ENCODE measurements around the gene ITGBL1. TPM values are rescaled to one million over a fixed set of nuclear protein-coding genes. Genes with fewer than 3 reads are reported as not detected.

ITGBL1 gene
- total RNA-seq, 1 donor = 398 TPM

GRCh38 chr13:101488734-101489133 is 36.3 kb downstream of the ITGBL1 start:
- DNase-seq (ENCODE audit: insufficient read length, low spot score, missing footprints) = no peak
- Histone ChIP-seq H3K4me2 (ENCODE audit: insufficient read depth, low read length) (no peak overlapping the region), H3K4me3 (ENCODE audit: insufficient read depth, low read length) (no peak overlapping the region), H3K9me3 (ENCODE audit: low read depth, low read length) (no peaks in the 10 kb centered on the region), H3K27me3 (ENCODE audit: insufficient read depth, low read length) (no peaks in the 10 kb centered on the region), H4K20me1 (ENCODE audit: insufficient read depth, low read length) (peaks cover 20% of the 10 kb centered on the region), H3K4me1 (ENCODE audit: insufficient read depth, low read length) (peaks cover 20% of the 10 kb centered on the region), H3K27ac (ENCODE audit: low read depth, low read length) (peak overlapping the region; percentile 68), H3K79me2 (ENCODE audit: insufficient read depth, low read length) (peaks cover 86% of the 10 kb centered on the region), H2AFZ (ENCODE audit: low read length) (no peak overlapping the region), H3K36me3 (ENCODE audit: insufficient read depth, low read length) (no peaks in the 10 kb centered on the region)
- no peak for TF ChIP-seq CTCF (IDR thresholded peaks at IDR 0.05; ENCODE audit: extremely low read depth, low read depth, low read length)

- Histone ChIP-seq H4K20me1 (ENCODE audit: insufficient read depth, low read length) (peaks cover 20% of the 10 kb centered on the region), H3K36me3 (ENCODE audit: insufficient read depth, low read length) (no peaks in the 10 kb centered on the region), H3K4me3 (ENCODE audit: insufficient read depth, low read length) (no peak overlapping the region), H3K4me2 (ENCODE audit: insufficient read depth, low read length) (peak overlapping the region; percentile 12), H3K9me3 (ENCODE audit: low read depth, low read length) (no peaks in the 10 kb centered on the region), H3K79me2 (ENCODE audit: insufficient read depth, low read length) (peaks cover 95% of the 10 kb centered on the region), H3K4me1 (ENCODE audit: insufficient read depth, low read length) (peaks cover 20% of the 10 kb centered on the region), H3K27me3 (ENCODE audit: insufficient read depth, low read length) (no peaks in the 10 kb centered on the region), H3K27ac (ENCODE audit: low read depth, low read length) (peak overlapping the region; percentile 68), H2AFZ (ENCODE audit: low read length) (no peak overlapping the region)
- no peak for DNase-seq (ENCODE audit: insufficient read length, low spot score, missing footprints)
- no peak for TF ChIP-seq CTCF (IDR thresholded peaks at IDR 0.05; ENCODE audit: extremely low read depth, low read depth, low read length)
These were observed 37.3 kb downstream of the ITGBL1 start for GRCh38 chr13:101489643-101490405.

- DNase-seq (ENCODE audit: insufficient read length, low spot score, missing footprints) = no peak
- Histone ChIP-seq H3K36me3 (ENCODE audit: insufficient read depth, low read length) (no peaks in the 10 kb centered on the region), H3K4me3 (ENCODE audit: insufficient read depth, low read length) (no peak overlapping the region), H3K79me2 (ENCODE audit: insufficient read depth, low read length) (peaks cover 96% of the 10 kb centered on the region), H2AFZ (ENCODE audit: low read length) (no peak overlapping the region), H3K4me2 (ENCODE audit: insufficient read depth, low read length) (peak overlapping the region; percentile 12), H4K20me1 (ENCODE audit: insufficient read depth, low read length) (peaks cover 20% of the 10 kb centered on the region), H3K27me3 (ENCODE audit: insufficient read depth, low read length) (no peaks in the 10 kb centered on the region), H3K4me1 (ENCODE audit: insufficient read depth, low read length) (peaks cover 20% of the 10 kb centered on the region), H3K27ac (ENCODE audit: low read depth, low read length) (peak overlapping the region; percentile 68), H3K9me3 (ENCODE audit: low read depth, low read length) (no peaks in the 10 kb centered on the region)
- TF ChIP-seq CTCF (IDR thresholded peaks at IDR 0.05; ENCODE audit: extremely low read depth, low read depth, low read length) = no peak
These were observed 38.0 kb downstream of the ITGBL1 start for GRCh38 chr13:101490406-101491015.

GRCh38 chr13:101492251-101492910 is 39.9 kb downstream of the ITGBL1 start:
- TF ChIP-seq CTCF (IDR thresholded peaks at IDR 0.05; ENCODE audit: extremely low read depth, low read depth, low read length) = no peak
- no peaks in the 10 kb centered on the region for H3K27me3 ChIP-seq (ENCODE audit: insufficient read depth, low read length)
- H3K4me3 ChIP-seq (ENCODE audit: insufficient read depth, low read length) = peak overlapping the region; percentile 18
- DNase-seq (ENCODE audit: insufficient read length, low spot score, missing footprints) = no peak
- peaks cover 16% of the 10 kb centered on the region for H4K20me1 ChIP-seq (ENCODE audit: insufficient read depth, low read length)
- H3K9me3 ChIP-seq (ENCODE audit: low read depth, low read length) = no peaks in the 10 kb centered on the region
- H3K79me2 ChIP-seq (ENCODE audit: insufficient read depth, low read length) = peaks cover 98% of the 10 kb centered on the region
- no peak overlapping the region for H2AFZ ChIP-seq (ENCODE audit: low read length)
- H3K36me3 ChIP-seq (ENCODE audit: insufficient read depth, low read length) = no peaks in the 10 kb centered on the region
- peak overlapping the region; percentile 64 for H3K4me2 ChIP-seq (ENCODE audit: insufficient read depth, low read length)
- peak overlapping the region; percentile 51 for H3K27ac ChIP-seq (ENCODE audit: low read depth, low read length)
- peaks cover 20% of the 10 kb centered on the region for H3K4me1 ChIP-seq (ENCODE audit: insufficient read depth, low read length)

All from osteoblast (primary cell).